ENCODE data around the gene DMD. TPM values are rescaled to one million over a fixed set of nuclear protein-coding genes. Genes with fewer than 3 reads are reported as not detected.
A peak's percentile ranks its signal among the peaks of the same experiment; 100 is the strongest.

DMD gene
- polyA plus RNA-seq, 3 donors from 2014 or later = not detected

DNA sequence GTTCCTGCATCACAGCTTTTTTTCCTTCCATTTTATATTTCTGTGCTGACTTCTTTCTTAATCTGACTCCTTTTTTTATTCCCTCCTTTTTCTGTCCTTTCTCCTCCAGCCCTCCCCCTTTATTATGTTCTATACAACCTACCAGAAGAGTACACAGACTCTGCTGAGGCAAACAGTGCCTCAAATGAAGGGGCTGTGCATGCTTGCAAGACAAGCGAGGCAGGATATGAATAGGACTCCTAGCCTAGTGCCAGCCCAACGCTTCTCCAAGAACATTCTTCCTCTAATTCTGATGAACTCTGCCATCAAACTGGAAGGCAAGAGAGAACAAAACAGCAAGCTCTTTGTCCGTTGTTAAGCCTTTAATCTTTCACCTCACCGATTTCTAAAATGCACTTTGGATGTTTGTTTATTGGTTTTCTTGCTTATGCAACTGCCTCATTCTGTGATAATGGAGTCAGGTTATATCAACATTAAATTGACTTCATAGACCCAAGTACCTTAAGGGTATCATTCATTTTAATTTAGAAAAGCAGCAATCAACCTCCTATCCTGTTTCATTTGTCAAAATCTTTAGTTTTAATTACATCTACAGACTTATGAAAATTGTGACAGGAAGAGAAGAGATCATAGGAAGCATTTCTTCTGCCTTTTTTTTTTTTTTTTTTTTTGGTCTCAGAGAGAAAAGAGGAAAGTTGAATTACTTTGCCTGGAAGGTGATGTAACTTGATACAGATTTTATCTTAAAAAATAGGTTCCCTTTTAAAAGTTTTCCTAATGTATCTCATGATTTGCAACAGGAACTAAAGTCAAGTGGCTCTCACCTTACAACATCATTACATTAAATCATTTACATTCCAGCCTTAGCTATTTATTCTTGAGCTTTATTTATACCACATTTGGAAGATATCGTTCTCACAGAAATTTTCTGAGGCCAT lies 1854.8 kb downstream of the DMD start:
- Mint-ChIP-seq H3K27me3 (ENCODE audit: low read depth in 3 of 3) (peaks cover 0 to 5% (median 0%) of the 10 kb centered on the region in 3 donors), H3K36me3 (no peaks in the 10 kb centered on the region), H3K9me3 (peaks cover 0 to 9% (median 1%) of the 10 kb centered on the region in 6 donors), H3K4me3 (no peak overlapping the region), H3K4me1 (no peaks in the 10 kb centered on the region), H3K27ac (peak overlapping the region in 1 of 6 donors; percentile 51)
- DNase-seq = no peak

DNA sequence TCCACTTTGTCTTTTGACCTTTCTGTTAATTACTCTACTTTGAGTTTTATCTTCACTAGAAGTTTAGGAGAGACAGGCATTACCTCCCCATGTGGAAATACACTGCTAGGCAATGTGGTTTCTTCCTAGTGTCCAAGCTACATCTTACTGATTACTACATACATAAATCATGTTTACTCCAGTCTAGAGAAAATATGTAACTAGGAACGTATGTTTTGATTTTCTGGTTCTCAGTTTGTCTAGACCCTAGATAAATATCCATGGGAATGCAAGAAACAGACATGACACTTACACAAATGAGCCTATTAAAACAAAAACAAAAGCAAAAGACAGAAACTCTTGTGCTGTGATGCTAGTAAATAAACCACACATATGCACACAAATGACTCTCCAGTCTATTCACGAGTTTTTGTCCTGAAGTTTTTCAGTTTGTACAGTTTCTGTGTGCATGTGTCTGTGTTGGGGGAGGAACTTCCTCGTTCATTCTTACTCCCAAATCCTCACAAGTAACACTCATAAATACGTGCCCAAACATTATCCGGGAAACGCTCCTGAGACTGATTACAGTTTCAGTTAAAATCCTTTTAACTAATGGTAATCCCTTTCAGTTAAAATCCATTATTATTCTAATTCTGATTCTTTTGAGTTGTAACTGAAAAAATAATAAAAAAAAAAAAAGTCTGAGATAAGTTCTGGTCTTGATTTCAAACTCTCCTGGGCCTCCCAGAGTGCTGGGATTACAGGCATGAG lies 1856.0 kb downstream of the DMD start:
- Mint-ChIP-seq H3K27me3 (ENCODE audit: low read depth in 3 of 3) (peaks cover 0 to 2% (median 0%) of the 10 kb centered on the region in 3 donors), H3K4me3 (no peak overlapping the region), H3K4me1 (no peaks in the 10 kb centered on the region), H3K36me3 (no peaks in the 10 kb centered on the region), H3K9me3 (peaks cover 0 to 9% (median 1%) of the 10 kb centered on the region in 6 donors), H3K27ac (no peak overlapping the region)
- no peak for DNase-seq

GRCh38 chrX:31353095-31353494 lies 1858.3 kb downstream of the DMD start:
- no peaks in the 10 kb centered on the region for H3K4me1 Mint-ChIP-seq
- H3K27me3 Mint-ChIP-seq (ENCODE audit: low read depth in 3 of 3) = peaks cover 0 to 5% (median 0%) of the 10 kb centered on the region in 3 donors
- H3K36me3 Mint-ChIP-seq = no peaks in the 10 kb centered on the region
- H3K9me3 Mint-ChIP-seq = peaks cover 0 to 9% (median 0%) of the 10 kb centered on the region in 6 donors
- no peak overlapping the region for H3K27ac Mint-ChIP-seq
- no peak for DNase-seq
- H3K4me3 Mint-ChIP-seq = no peak overlapping the region

- Mint-ChIP-seq H3K27me3 (ENCODE audit: low read depth in 3 of 3) (peaks cover 0 to 3% (median 0%) of the 10 kb centered on the region in 3 donors), H3K4me1 (no peaks in the 10 kb centered on the region), H3K9me3 (peaks cover 0 to 2% (median 0%) of the 10 kb centered on the region in 6 donors), H3K36me3 (no peaks in the 10 kb centered on the region), H3K4me3 (no peak overlapping the region), H3K27ac (no peak overlapping the region)
- no peak for DNase-seq
Measured at GRCh38 chrX:31350808-31351074, 1860.6 kb downstream of the DMD start.

GRCh38 chrX:31349515-31349914 lies 1861.8 kb downstream of the DMD start:
- Mint-ChIP-seq H3K4me1 (no peaks in the 10 kb centered on the region), H3K4me3 (no peak overlapping the region)

DNA sequence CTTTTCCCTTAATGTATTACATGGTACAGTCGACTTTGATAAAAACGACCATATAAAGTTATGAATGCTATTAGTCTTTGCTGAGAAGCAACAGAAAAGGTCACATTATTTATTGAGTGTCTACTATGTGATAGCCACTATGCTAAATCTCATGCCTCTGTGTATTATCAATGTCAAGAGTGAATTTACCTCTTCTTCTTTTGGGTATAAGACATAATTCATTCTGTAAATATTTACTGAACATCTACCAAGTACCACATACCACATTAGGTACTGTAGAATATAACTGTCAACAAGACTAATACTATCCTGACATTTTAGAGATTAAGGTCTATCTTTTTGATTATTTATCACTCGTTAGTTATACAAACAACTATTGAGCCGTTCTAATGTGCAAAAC lies 1870.8 kb downstream of the DMD start:
- Mint-ChIP-seq H3K27ac (no peak overlapping the region), H3K4me3 (no peak overlapping the region), H3K36me3 (no peaks in the 10 kb centered on the region), H3K27me3 (ENCODE audit: low read depth in 3 of 3) (peaks cover 0 to 8% (median 1%) of the 10 kb centered on the region in 3 donors), H3K4me1 (no peaks in the 10 kb centered on the region), H3K9me3 (peaks cover 0 to 2% (median 0%) of the 10 kb centered on the region in 6 donors)
- no peak for DNase-seq

More at GRCh38 chrX:31349515-31349914, 1861.8 kb downstream of the DMD start:
- DNase-seq = no peak
- Mint-ChIP-seq H3K36me3 (no peaks in the 10 kb centered on the region), H3K27ac (no peak overlapping the region), H3K27me3 (ENCODE audit: low read depth in 3 of 3) (peaks cover 0 to 3% (median 0%) of the 10 kb centered on the region in 3 donors), H3K9me3 (peaks cover 0 to 2% (median 0%) of the 10 kb centered on the region in 6 donors)

- peaks cover 0 to 4% (median 0%) of the 10 kb centered on the region in 6 donors for H3K9me3 Mint-ChIP-seq
- H3K36me3 Mint-ChIP-seq = no peaks in the 10 kb centered on the region
- no peak overlapping the region for H3K27ac Mint-ChIP-seq
- DNase-seq = no peak
- H3K4me3 Mint-ChIP-seq = no peak overlapping the region
- peaks cover 0 to 6% (median 1%) of the 10 kb centered on the region in 3 donors for H3K27me3 Mint-ChIP-seq (ENCODE audit: low read depth in 3 of 3)
- H3K4me1 Mint-ChIP-seq = no peaks in the 10 kb centered on the region
Measured at GRCh38 chrX:31338991-31339350, 1872.4 kb downstream of the DMD start.

DNA sequence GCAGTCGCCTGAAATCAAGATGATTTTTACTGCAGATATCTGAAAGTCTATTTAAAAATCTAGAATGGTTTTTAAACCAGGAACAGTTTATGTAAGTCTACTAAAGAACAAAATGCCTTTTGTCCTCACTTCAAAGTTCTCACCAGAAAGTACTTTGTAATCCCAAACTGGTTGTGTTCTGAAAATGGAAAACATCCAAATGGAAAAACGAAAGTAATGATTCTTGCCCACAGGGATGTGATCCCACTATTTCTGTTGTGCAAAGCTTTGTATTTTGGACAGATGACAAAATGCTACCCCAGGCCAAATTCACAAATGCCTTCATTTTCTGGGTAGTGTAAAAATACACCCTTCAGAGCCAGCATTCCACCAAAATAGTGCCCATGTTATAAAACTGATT lies 1874.0 kb downstream of the DMD start:
- Mint-ChIP-seq H3K9me3 (peaks cover 0 to 4% (median 0%) of the 10 kb centered on the region in 6 donors), H3K4me3 (no peak overlapping the region), H3K27me3 (ENCODE audit: low read depth in 3 of 3) (peaks cover 0 to 3% (median 1%) of the 10 kb centered on the region in 3 donors), H3K36me3 (no peaks in the 10 kb centered on the region), H3K27ac (no peak overlapping the region), H3K4me1 (no peaks in the 10 kb centered on the region)
- no peak for DNase-seq

GRCh38 chrX:31336419-31336818 lies 1874.9 kb downstream of the DMD start:
- Mint-ChIP-seq H3K4me3 (no peak overlapping the region), H3K4me1 (no peaks in the 10 kb centered on the region), H3K27me3 (ENCODE audit: low read depth in 3 of 3) (peaks cover 0 to 6% (median 1%) of the 10 kb centered on the region in 3 donors), H3K27ac (no peak overlapping the region), H3K36me3 (no peaks in the 10 kb centered on the region), H3K9me3 (peaks cover 0 to 4% (median 0%) of the 10 kb centered on the region in 6 donors)
- no peak for DNase-seq

DNA sequence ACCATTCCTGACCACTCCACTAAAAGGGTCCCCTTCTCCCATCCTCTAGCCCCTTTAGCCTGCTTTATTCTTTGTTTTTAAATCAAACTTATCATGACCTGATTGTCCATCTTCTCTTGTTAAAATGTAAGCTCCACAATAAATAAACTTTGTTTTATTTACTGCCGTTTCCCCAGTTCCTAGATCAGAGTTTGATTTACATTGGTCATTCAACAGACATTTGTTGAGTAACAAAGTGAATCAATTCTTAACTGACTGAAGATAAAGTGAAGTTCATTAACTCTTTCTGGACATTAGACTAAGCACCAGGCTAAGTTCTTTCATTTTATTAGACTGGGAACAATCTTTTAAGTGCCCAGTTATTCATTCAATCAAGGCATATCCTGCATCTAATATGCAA lies 1876.4 kb downstream of the DMD start:
- no peaks in the 10 kb centered on the region for H3K4me1 Mint-ChIP-seq
- H3K27me3 Mint-ChIP-seq (ENCODE audit: low read depth in 3 of 3) = peaks cover 0 to 8% (median 5%) of the 10 kb centered on the region in 3 donors
- peaks cover 0 to 4% (median 0%) of the 10 kb centered on the region in 6 donors for H3K9me3 Mint-ChIP-seq
- no peaks in the 10 kb centered on the region for H3K36me3 Mint-ChIP-seq
- no peak overlapping the region for H3K4me3 Mint-ChIP-seq
- no peak overlapping the region for H3K27ac Mint-ChIP-seq
- DNase-seq = no peak

GRCh38 chrX:31333165-31333831 lies 1878.1 kb downstream of the DMD start:
- Mint-ChIP-seq H3K36me3 (no peaks in the 10 kb centered on the region), H3K4me1 (no peaks in the 10 kb centered on the region), H3K27ac (no peak overlapping the region), H3K27me3 (ENCODE audit: low read depth in 3 of 3) (peaks cover 0 to 5% (median 3%) of the 10 kb centered on the region in 3 donors), H3K4me3 (no peak overlapping the region), H3K9me3 (peaks cover 0 to 4% (median 0%) of the 10 kb centered on the region in 6 donors)
- no peak for DNase-seq

GRCh38 chrX:31331928-31332327 lies 1879.4 kb downstream of the DMD start:
- Mint-ChIP-seq H3K27ac (no peak overlapping the region), H3K4me3 (no peak overlapping the region), H3K9me3 (peaks cover 0 to 4% (median 0%) of the 10 kb centered on the region in 6 donors), H3K36me3 (no peaks in the 10 kb centered on the region), H3K4me1 (no peaks in the 10 kb centered on the region), H3K27me3 (ENCODE audit: low read depth in 3 of 3) (peaks cover 0 to 5% (median 3%) of the 10 kb centered on the region in 3 donors)
- DNase-seq = no peak

- DNase-seq = no peak
- Mint-ChIP-seq H3K4me3 (no peak overlapping the region), H3K9me3 (peaks cover 0 to 4% (median under 1%) of the 10 kb centered on the region in 6 donors), H3K36me3 (no peaks in the 10 kb centered on the region), H3K27ac (no peak overlapping the region), H3K4me1 (no peaks in the 10 kb centered on the region), H3K27me3 (ENCODE audit: low read depth in 3 of 3) (peaks cover 0 to 5% (median 3%) of the 10 kb centered on the region in 3 donors)
Measured at GRCh38 chrX:31331015-31331414, 1880.3 kb downstream of the DMD start.

Data from immature natural killer cell (primary cell).